Memory B cell (primary cell): ENCODE results near the gene ASAH2.

ENCODE experiments used
- ATAC-seq: fragments of 150-1000 bp; cut with Tn5 transposase; 2 replicates; pipeline ENCODE4 v1.10.0; 2021; ENCODE audit warnings: low read depth, mild to moderate bottlenecking, moderate library complexity
- DNase-seq, 2 donors: peaks; one replicate each; pipeline ENCODE4 v3.0.0; 2022; ENCODE audit warnings: low spot score in 2 of 2
- H3K27ac Mint-ChIP-seq: one replicate; pipeline ENCODE4 v1.8.0; 2022; ENCODE audit warnings: mild to moderate bottlenecking, moderate library complexity, mixed read lengths
- H3K27me3 Mint-ChIP-seq: one replicate; pipeline ENCODE4 v1.8.0; 2022; ENCODE audit warnings: mixed read lengths
- H3K36me3 Mint-ChIP-seq: one replicate; pipeline ENCODE4 v1.8.0; 2022; ENCODE audit warnings: mild to moderate bottlenecking, mixed read lengths
- H3K4me1 Mint-ChIP-seq: one replicate; pipeline ENCODE4 v1.8.0; 2022; ENCODE audit warnings: mixed read lengths
- H3K4me3 Mint-ChIP-seq: one replicate; pipeline ENCODE4 v1.8.0; 2022; ENCODE audit warnings: mild to moderate bottlenecking, moderate library complexity, mixed read lengths
- H3K9me3 Mint-ChIP-seq: one replicate; pipeline ENCODE4 v1.8.0; 2022; ENCODE audit warnings: mixed read lengths

The ASAH2 gene

GRCh38 chr10:50251394-50251793, at the start of gene ASAH2:
Gene ASAH2, minus strand, starts transcription at chr10:50251516. Its CDS starts 2,906 bp downstream, at chr10:50248610.
- DNase-seq, result no peak
- H3K27ac Mint-ChIP-seq, result no peak within 1 kb of the TSS
- peaks cover 9% of the 10 kb centered on the region for H3K27me3 Mint-ChIP-seq
- H3K4me3 Mint-ChIP-seq, result no peak within 1 kb of the TSS
- H3K9me3 Mint-ChIP-seq, result no peaks in the 10 kb centered on the region
- H3K4me1 Mint-ChIP-seq, result no peaks in the 10 kb centered on the region
- no peak for ATAC-seq
- peaks cover 4% of the 10 kb centered on the region for H3K36me3 Mint-ChIP-seq

GRCh38 chr10:50299948-50300669, 48.8 kb upstream of the ASAH2 start:
- ATAC-seq (no peak), DNase-seq (no peak)
- peaks cover 4% of the 10 kb centered on the region for H3K9me3 Mint-ChIP-seq
- H3K27ac Mint-ChIP-seq, result no peak overlapping the region
- H3K4me1 Mint-ChIP-seq, result peaks cover 12% of the 10 kb centered on the region
- H3K27me3 Mint-ChIP-seq, result no peaks in the 10 kb centered on the region
- peaks cover 7% of the 10 kb centered on the region for H3K36me3 Mint-ChIP-seq
- H3K4me3 Mint-ChIP-seq, result no peak overlapping the region

GRCh38 chr10:50295367-50295766, 44.1 kb upstream of the ASAH2 start:
- Mint-ChIP-seq H3K4me3 (no peak overlapping the region), H3K4me1 (no peaks in the 10 kb centered on the region), H3K36me3 (peaks cover 5% of the 10 kb centered on the region), H3K9me3 (peaks cover 4% of the 10 kb centered on the region), H3K27me3 (no peaks in the 10 kb centered on the region), H3K27ac (no peak overlapping the region)
- ATAC-seq (no peak), DNase-seq (no peak)

GRCh38 chr10:50294582-50294981, 43.3 kb upstream of the ASAH2 start:
- no peak overlapping the region for H3K4me3 Mint-ChIP-seq

GRCh38 chr10:50293513-50294313, 42.4 kb upstream of the ASAH2 start:
- Mint-ChIP-seq H3K4me1 (no peaks in the 10 kb centered on the region), H3K27me3 (no peaks in the 10 kb centered on the region), H3K36me3 (peaks cover 5% of the 10 kb centered on the region), H3K4me3 (no peak overlapping the region), H3K27ac (no peak overlapping the region), H3K9me3 (peaks cover 4% of the 10 kb centered on the region)
- DNase-seq (no peak), ATAC-seq (no peak)

More at GRCh38 chr10:50294582-50294981, 43.3 kb upstream of the ASAH2 start:
- ATAC-seq (no peak), DNase-seq (no peak)
- Mint-ChIP-seq H3K9me3 (peaks cover 4% of the 10 kb centered on the region), H3K36me3 (peaks cover 5% of the 10 kb centered on the region), H3K27ac (no peak overlapping the region), H3K27me3 (no peaks in the 10 kb centered on the region), H3K4me1 (no peaks in the 10 kb centered on the region)

- Mint-ChIP-seq H3K36me3 (peaks cover 1% of the 10 kb centered on the region), H3K4me3 (no peak overlapping the region), H3K9me3 (peaks cover 2% of the 10 kb centered on the region), H3K27me3 (no peaks in the 10 kb centered on the region), H3K27ac (no peak overlapping the region), H3K4me1 (no peaks in the 10 kb centered on the region)
- no peak for ATAC-seq
- DNase-seq, result no peak
Measured at GRCh38 chr10:50291261-50291850, 40.0 kb upstream of the ASAH2 start.

GRCh38 chr10:50289196-50289595, 37.9 kb upstream of the ASAH2 start:
- no peak for DNase-seq
- Mint-ChIP-seq H3K9me3 (no peaks in the 10 kb centered on the region), H3K27me3 (no peaks in the 10 kb centered on the region), H3K4me1 (no peaks in the 10 kb centered on the region), H3K27ac (no peak overlapping the region), H3K36me3 (no peaks in the 10 kb centered on the region), H3K4me3 (no peak overlapping the region)
- ATAC-seq, result no peak

GRCh38 chr10:50286996-50287803, 35.9 kb upstream of the ASAH2 start:
- Mint-ChIP-seq H3K36me3 (no peaks in the 10 kb centered on the region), H3K27ac (no peak overlapping the region), H3K27me3 (no peaks in the 10 kb centered on the region), H3K4me1 (no peaks in the 10 kb centered on the region), H3K9me3 (no peaks in the 10 kb centered on the region), H3K4me3 (no peak overlapping the region)
- DNase-seq, result no peak
- ATAC-seq, result no peak

- Mint-ChIP-seq H3K36me3 (no peaks in the 10 kb centered on the region), H3K27me3 (peaks cover 3% of the 10 kb centered on the region), H3K27ac (no peak overlapping the region)
Measured at GRCh38 chr10:50286517-50286916, 35.2 kb upstream of the ASAH2 start.

GRCh38 chr10:50281967-50282522, 30.7 kb upstream of the ASAH2 start:
- no peak for DNase-seq
- H3K27me3 Mint-ChIP-seq, result peaks cover 8% of the 10 kb centered on the region
- no peaks in the 10 kb centered on the region for H3K4me1 Mint-ChIP-seq
- no peak for ATAC-seq
- H3K27ac Mint-ChIP-seq, result no peak overlapping the region
- H3K36me3 Mint-ChIP-seq, result no peaks in the 10 kb centered on the region
- H3K9me3 Mint-ChIP-seq, result no peaks in the 10 kb centered on the region
- H3K4me3 Mint-ChIP-seq, result no peak overlapping the region

More at GRCh38 chr10:50286517-50286916, 35.2 kb upstream of the ASAH2 start:
- Mint-ChIP-seq H3K4me3 (no peak overlapping the region), H3K4me1 (no peaks in the 10 kb centered on the region), H3K9me3 (no peaks in the 10 kb centered on the region)
- DNase-seq (no peak), ATAC-seq (no peak)

- H3K4me1 Mint-ChIP-seq, result no peaks in the 10 kb centered on the region
- no peak for DNase-seq
- ATAC-seq, result no peak
- H3K9me3 Mint-ChIP-seq, result no peaks in the 10 kb centered on the region
- H3K36me3 Mint-ChIP-seq, result no peaks in the 10 kb centered on the region
- H3K4me3 Mint-ChIP-seq, result no peak overlapping the region
- H3K27me3 Mint-ChIP-seq, result peaks cover 8% of the 10 kb centered on the region
- H3K27ac Mint-ChIP-seq, result no peak overlapping the region
Measured at GRCh38 chr10:50281210-50281966, 30.1 kb upstream of the ASAH2 start.

- Mint-ChIP-seq H3K27me3 (peaks cover 10% of the 10 kb centered on the region), H3K4me1 (no peaks in the 10 kb centered on the region), H3K36me3 (no peaks in the 10 kb centered on the region), H3K4me3 (no peak overlapping the region), H3K27ac (no peak overlapping the region), H3K9me3 (no peaks in the 10 kb centered on the region)
- ATAC-seq, result no peak
- no peak for DNase-seq
Measured at GRCh38 chr10:50280049-50280841, 28.9 kb upstream of the ASAH2 start.
